ENCODE measurements around the gene MAML2.
"Not testable (repeated sequence)": the region's sequence is repeated elsewhere in the genome, so short reads cannot be mapped to it uniquely, and the experiment has no call there.

Gene MAML2

GRCh38 chr11:96288915-96289314 is 54.1 kb downstream of the MAML2 start:
- no peak for FAIRE-seq

- FAIRE-seq = no peak
Measured at GRCh38 chr11:96287822-96288439, 55.1 kb downstream of the MAML2 start.

- FAIRE-seq = not testable (repeated sequence)
Measured at GRCh38 chr11:96285985-96286384, 57.0 kb downstream of the MAML2 start.

GRCh38 chr11:96284917-96285316 is 58.1 kb downstream of the MAML2 start:
- no peak for FAIRE-seq

- FAIRE-seq = no peak
Measured at GRCh38 chr11:96284401-96284800, 58.6 kb downstream of the MAML2 start.

- FAIRE-seq = no peak
Measured at GRCh38 chr11:96282625-96283220, 60.3 kb downstream of the MAML2 start.

- FAIRE-seq = no peak
Measured at GRCh38 chr11:96280444-96280843, 62.6 kb downstream of the MAML2 start.

- no peak for FAIRE-seq
Measured at GRCh38 chr11:96279896-96280290, 63.1 kb downstream of the MAML2 start.

GRCh38 chr11:96279018-96279895 is 63.7 kb downstream of the MAML2 start:
- no peak for FAIRE-seq

GRCh38 chr11:96278039-96278897 is 64.7 kb downstream of the MAML2 start:
- no peak for FAIRE-seq

- no peak for FAIRE-seq
Measured at GRCh38 chr11:96277696-96278038, 65.3 kb downstream of the MAML2 start.

GRCh38 chr11:96276836-96277235 is 66.2 kb downstream of the MAML2 start:
- no peak for FAIRE-seq

GRCh38 chr11:96275801-96276594 is 67.0 kb downstream of the MAML2 start:
- FAIRE-seq = no peak

- FAIRE-seq = no peak
Measured at GRCh38 chr11:96273507-96273906, 69.5 kb downstream of the MAML2 start.

- FAIRE-seq = no peak
Measured at GRCh38 chr11:96272529-96273222, 70.3 kb downstream of the MAML2 start.

GRCh38 chr11:96271777-96272176 is 71.2 kb downstream of the MAML2 start:
- FAIRE-seq = no peak

- not testable (repeated sequence) for FAIRE-seq
Measured at GRCh38 chr11:96271352-96271751, 71.6 kb downstream of the MAML2 start.

- FAIRE-seq = not testable (repeated sequence)
Measured at GRCh38 chr11:96268527-96268926, 74.5 kb downstream of the MAML2 start.

GRCh38 chr11:96267496-96268032 is 75.4 kb downstream of the MAML2 start:
- no peak for FAIRE-seq

GRCh38 chr11:96267001-96267495 is 75.9 kb downstream of the MAML2 start:
- FAIRE-seq = no peak

GRCh38 chr11:96265972-96266371 is 77.0 kb downstream of the MAML2 start:
- FAIRE-seq = no peak
